HepG2 (cell line): Measurements from ENCODE around the gene CCND1. TPM values are rescaled to one million over a fixed set of nuclear protein-coding genes. Genes with fewer than 3 reads are reported as not detected.

Experiments
- ARNT ChIP-seq: fragments of 450-650 bp; IDR thresholded peaks from 2 replicates; pipeline ENCODE4 v1.6.1; 2017
- EZH2 ChIP-seq: conservative IDR thresholded peaks from 2 replicates; pipeline ENCODE4 v1.6.1; 2012; ENCODE audit warnings: mild to moderate bottlenecking, low read depth, low read length, moderate library complexity
- FOXK2 ChIP-seq: fragments of 450-650 bp; IDR thresholded peaks from 2 replicates; pipeline ENCODE4 v1.6.1; 2016
- HNF4A ChIP-seq: sonication (generic); formaldehyde crosslinking; IDR thresholded peaks from 2 replicates; pipeline ENCODE4 v1.4.0; 2020; ENCODE audit warnings: missing genetic modification reagents
- MIER2 ChIP-seq: IDR thresholded peaks from 2 replicates; pipeline ENCODE4 v1.6.1; 2016; ENCODE audit warnings: missing biosample characterization, missing genetic modification reagents
- MTA3 ChIP-seq: sonication (generic); formaldehyde crosslinking; IDR thresholded peaks from 2 replicates; pipeline ENCODE4 v1.4.0; 2020; ENCODE audit warnings: missing genetic modification reagents
- MYC ChIP-seq: sonication (generic); formaldehyde crosslinking; IDR thresholded peaks from 2 replicates; pipeline ENCODE4 v1.9.0; 2021; ENCODE audit warnings: missing genetic modification reagents, borderline replicate concordance
- MZF1 ChIP-seq: sonication (generic); formaldehyde crosslinking; IDR thresholded peaks from 2 replicates; pipeline ENCODE4 v1.8.1; 2023; ENCODE audit warnings: mild to moderate bottlenecking, missing genetic modification reagents, borderline replicate concordance
- NONO ChIP-seq, 2 experiments: fragments of 450-650 bp in 1 of 2; sonication (generic) in 1 of 2; formaldehyde crosslinking in 1 of 2; IDR thresholded peaks in 1 of 2; conservative IDR thresholded peaks in 1 of 2; 2 replicates each; pipeline versions ENCODE4 v1.6.1 to v1.8.0; 2017 to 2022; ENCODE audit warnings: mild to moderate bottlenecking in 1 of 2, missing genetic modification reagents in 1 of 2, moderate library complexity in 1 of 2
- NR3C1 ChIP-seq: sonication (generic); formaldehyde crosslinking; IDR thresholded peaks from 2 replicates; pipeline ENCODE4 v1.4.0; 2020; ENCODE audit warnings: missing genetic modification reagents
- RAD51 ChIP-seq: fragments of 450-650 bp; IDR thresholded peaks from 2 replicates; pipeline ENCODE4 v1.6.1; 2016; ENCODE audit warnings: borderline replicate concordance
- RARA ChIP-seq: IDR thresholded peaks from 2 replicates; pipeline ENCODE4 v1.6.1; 2016; ENCODE audit warnings: missing genetic modification reagents, missing compliant biosample characterization
- RFX5 ChIP-seq: IDR thresholded peaks from 2 replicates; pipeline ENCODE4 v1.6.1; 2011; ENCODE audit warnings: low read depth, low read length, improper control_type of control experiment
- SALL1 ChIP-seq: sonication (generic); formaldehyde crosslinking; IDR thresholded peaks from 2 replicates; pipeline ENCODE4 v1.8.0; 2022; ENCODE audit warnings: mild to moderate bottlenecking, missing genetic modification reagents
- SP1 ChIP-seq, 2 experiments: fragments of 450-650 bp in 1 of 2; sonication (generic) in 1 of 2; formaldehyde crosslinking in 1 of 2; IDR thresholded peaks; 2 replicates each; pipeline versions ENCODE4 v1.4.0 to v1.6.1; 2016 to 2020; ENCODE audit warnings: missing genetic modification reagents in 1 of 2
- ZFP36L1 ChIP-seq: sonication (generic); formaldehyde crosslinking; IDR thresholded peaks from 2 replicates; pipeline ENCODE4 v1.8.0; 2022; ENCODE audit warnings: mild to moderate bottlenecking, missing genetic modification reagents, moderate library complexity
- ZNF234 ChIP-seq: sonication (generic); formaldehyde crosslinking; conservative IDR thresholded peaks from 2 replicates; pipeline ENCODE4 v1.5.1; 2020; ENCODE audit warnings: mild to moderate bottlenecking, missing genetic modification reagents
- ZNF510 ChIP-seq: sonication (generic); formaldehyde crosslinking; IDR thresholded peaks from 2 replicates; pipeline ENCODE4 v1.4.0; 2020; ENCODE audit warnings: low read depth, mild to moderate bottlenecking, missing genetic modification reagents
- ZNF577 ChIP-seq: sonication (generic); formaldehyde crosslinking; IDR thresholded peaks from 2 replicates; pipeline ENCODE4 v1.4.0; 2020; ENCODE audit warnings: mild to moderate bottlenecking, low read depth, missing genetic modification reagents, borderline replicate concordance
- ZNF615 ChIP-seq: sonication (generic); formaldehyde crosslinking; IDR thresholded peaks from 2 replicates; pipeline ENCODE4 v1.5.0; 2020; ENCODE audit warnings: mild to moderate bottlenecking, missing genetic modification reagents, borderline replicate concordance
- ZNF670 ChIP-seq: sonication (generic); formaldehyde crosslinking; IDR thresholded peaks from 2 replicates; pipeline ENCODE4 v1.8.0; 2022; ENCODE audit warnings: mild to moderate bottlenecking, missing genetic modification reagents, borderline replicate concordance
- ZNF788 ChIP-seq: sonication (generic); formaldehyde crosslinking; IDR thresholded peaks from 2 replicates; pipeline ENCODE4 v1.5.0; 2020; ENCODE audit warnings: mild to moderate bottlenecking, missing genetic modification reagents, borderline replicate concordance
- polyA plus RNA-seq, 8 experiments: library from polyadenylated mRNA; depleted of rRNA in 3 of 8; stranded (reverse) in 7 of 8; unstranded in 1 of 8; fragments of >200 nt; fragmentation: Illumina TruSeq in 4 of 8; extraction: Trizol in 4 of 8; gene quantifications; 2 replicates each; pipeline versions ENCODE4 v1.2.1 to v1.2.3, GENCODE V29; 2011 to 2016; ENCODE audit warnings: low read depth in 4 of 8, missing spikeins in 1 of 8, mixed read lengths in 1 of 8; ENCODE audit not compliant: insufficient read depth in 1 of 8
- total RNA-seq, 5 experiments: library from RNA; depleted of rRNA; stranded (reverse); fragments of >200 nt; fragmentation: Illumina TruSeq; extraction: Trizol; gene quantifications; 2 replicates each; pipeline ENCODE4 v1.2.3, GENCODE V29; 2016; ENCODE audit warnings: low read depth in 1 of 5
- TF ChIP-seq, protein P1 (sequence below): sonication (generic); formaldehyde crosslinking; IDR thresholded peaks from 2 replicates; pipeline ENCODE4 v1.4.0; 2020; ENCODE audit warnings: missing genetic modification reagents, borderline replicate concordance
- TF ChIP-seq, protein P2 (sequence below): sonication (generic); formaldehyde crosslinking; IDR thresholded peaks from 2 replicates; pipeline ENCODE4 v1.4.0; 2020; ENCODE audit warnings: missing genetic modification reagents
- TF ChIP-seq, protein P3 (sequence below): sonication (generic); formaldehyde crosslinking; IDR thresholded peaks from 2 replicates; pipeline ENCODE4 v1.9.0; 2022; ENCODE audit warnings: missing genetic modification reagents, mild to moderate bottlenecking, borderline replicate concordance

CCND1 gene
- total and polyA plus RNA-seq, 2 of the 13 experiments (the other 11 are each of a cell fraction or from before 2014, with no cell fraction given): 107 to 136 TPM

DNA sequence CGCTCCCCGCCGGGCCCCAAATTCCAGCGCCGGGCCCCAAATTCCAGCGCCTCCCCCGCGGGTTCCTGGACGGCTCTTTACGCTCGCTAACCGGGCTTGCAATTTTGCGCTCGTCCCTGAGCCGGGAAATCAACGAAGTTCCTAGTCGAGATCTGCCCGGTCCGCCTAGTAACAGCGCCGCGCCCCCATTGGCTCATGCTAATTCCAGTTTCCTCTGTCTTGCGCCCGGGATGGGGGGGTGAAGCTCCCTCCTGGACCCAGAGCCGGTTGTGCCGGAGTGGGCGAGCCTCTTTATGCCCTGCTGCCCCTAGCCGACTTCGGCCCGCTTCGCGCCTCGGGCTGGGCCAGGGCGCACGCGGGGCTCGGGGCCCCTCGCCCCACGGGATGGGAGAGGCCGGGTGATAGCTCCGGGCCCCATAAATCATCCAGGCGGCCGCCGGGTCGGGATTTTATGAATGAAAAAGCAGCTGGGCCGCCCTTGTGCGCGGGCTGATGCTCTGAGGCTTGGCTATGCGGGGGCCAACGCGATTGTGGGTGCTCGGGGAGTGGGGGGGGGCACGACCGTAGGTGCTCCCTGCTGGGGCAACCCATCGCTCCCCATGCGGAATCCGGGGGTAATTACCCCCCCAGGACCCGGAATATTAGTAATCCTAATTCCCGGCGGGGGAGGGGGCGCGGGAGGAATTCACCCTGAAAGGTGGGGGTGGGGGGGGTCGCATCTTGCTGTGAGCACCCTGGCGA lies 1.8 kb upstream of the CCND1 start (continued):
- TF ChIP-seq NONO (IDR thresholded peaks at IDR 0.05): no peak
- no peak; the same call in 1 of the 2 replicates for TF ChIP-seq NONO (CRISPR knock-in tag; conservative IDR thresholded peaks at IDR 0.05)
- no peak for TF ChIP-seq EZH2
- TF ChIP-seq ZFP36L1 (CRISPR knock-in tag): no peak
- TF ChIP-seq ZNF788 (CRISPR knock-in tag): no peak; the same call in 1 of the 2 replicates
- TF ChIP-seq, protein P1, sequence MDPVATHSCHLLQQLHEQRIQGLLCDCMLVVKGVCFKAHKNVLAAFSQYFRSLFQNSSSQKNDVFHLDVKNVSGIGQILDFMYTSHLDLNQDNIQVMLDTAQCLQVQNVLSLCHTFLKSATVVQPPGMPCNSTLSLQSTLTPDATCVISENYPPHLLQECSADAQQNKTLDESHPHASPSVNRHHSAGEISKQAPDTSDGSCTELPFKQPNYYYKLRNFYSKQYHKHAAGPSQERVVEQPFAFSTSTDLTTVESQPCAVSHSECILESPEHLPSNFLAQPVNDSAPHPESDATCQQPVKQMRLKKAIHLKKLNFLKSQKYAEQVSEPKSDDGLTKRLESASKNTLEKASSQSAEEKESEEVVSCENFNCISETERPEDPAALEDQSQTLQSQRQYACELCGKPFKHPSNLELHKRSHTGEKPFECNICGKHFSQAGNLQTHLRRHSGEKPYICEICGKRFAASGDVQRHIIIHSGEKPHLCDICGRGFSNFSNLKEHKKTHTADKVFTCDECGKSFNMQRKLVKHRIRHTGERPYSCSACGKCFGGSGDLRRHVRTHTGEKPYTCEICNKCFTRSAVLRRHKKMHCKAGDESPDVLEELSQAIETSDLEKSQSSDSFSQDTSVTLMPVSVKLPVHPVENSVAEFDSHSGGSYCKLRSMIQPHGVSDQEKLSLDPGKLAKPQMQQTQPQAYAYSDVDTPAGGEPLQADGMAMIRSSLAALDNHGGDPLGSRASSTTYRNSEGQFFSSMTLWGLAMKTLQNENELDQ (CRISPR knock-in tag): no peak
- TF ChIP-seq FOXK2: no peak
- no peak; the same call in 1 of the 2 replicates for TF ChIP-seq MYC (CRISPR knock-in tag)
- TF ChIP-seq ZNF510 (CRISPR knock-in tag): no peak
- no peak for TF ChIP-seq MTA3
- TF ChIP-seq RFX5: peak; percentile 99
- 0 out of 2 replicates have a peak, but pooled peaks have one; percentile 12 for TF ChIP-seq RARA (CRISPR knock-in tag)
- no peak for TF ChIP-seq SP1 (IDR thresholded peaks at IDR 0.05)
- no peak for TF ChIP-seq SP1 (CRISPR knock-in tag; IDR thresholded peaks at IDR 0.05)
- TF ChIP-seq ZNF670: no peak
- peak; percentile 24; the same call in 1 of the 2 replicates for TF ChIP-seq HNF4A (CRISPR knock-in tag)
- TF ChIP-seq MIER2 (CRISPR knock-in tag): no peak
- TF ChIP-seq, protein P2, sequence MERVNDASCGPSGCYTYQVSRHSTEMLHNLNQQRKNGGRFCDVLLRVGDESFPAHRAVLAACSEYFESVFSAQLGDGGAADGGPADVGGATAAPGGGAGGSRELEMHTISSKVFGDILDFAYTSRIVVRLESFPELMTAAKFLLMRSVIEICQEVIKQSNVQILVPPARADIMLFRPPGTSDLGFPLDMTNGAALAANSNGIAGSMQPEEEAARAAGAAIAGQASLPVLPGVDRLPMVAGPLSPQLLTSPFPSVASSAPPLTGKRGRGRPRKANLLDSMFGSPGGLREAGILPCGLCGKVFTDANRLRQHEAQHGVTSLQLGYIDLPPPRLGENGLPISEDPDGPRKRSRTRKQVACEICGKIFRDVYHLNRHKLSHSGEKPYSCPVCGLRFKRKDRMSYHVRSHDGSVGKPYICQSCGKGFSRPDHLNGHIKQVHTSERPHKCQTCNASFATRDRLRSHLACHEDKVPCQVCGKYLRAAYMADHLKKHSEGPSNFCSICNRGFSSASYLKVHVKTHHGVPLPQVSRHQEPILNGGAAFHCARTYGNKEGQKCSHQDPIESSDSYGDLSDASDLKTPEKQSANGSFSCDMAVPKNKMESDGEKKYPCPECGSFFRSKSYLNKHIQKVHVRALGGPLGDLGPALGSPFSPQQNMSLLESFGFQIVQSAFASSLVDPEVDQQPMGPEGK: peak; percentile 92
- no peak for TF ChIP-seq ZNF577 (CRISPR knock-in tag)
- no peak for TF ChIP-seq ZNF234
- TF ChIP-seq RAD51: no peak
- TF ChIP-seq ARNT: no peak
- peak; percentile 66 for TF ChIP-seq SALL1
- no peak for TF ChIP-seq NR3C1
- TF ChIP-seq, protein P3, sequence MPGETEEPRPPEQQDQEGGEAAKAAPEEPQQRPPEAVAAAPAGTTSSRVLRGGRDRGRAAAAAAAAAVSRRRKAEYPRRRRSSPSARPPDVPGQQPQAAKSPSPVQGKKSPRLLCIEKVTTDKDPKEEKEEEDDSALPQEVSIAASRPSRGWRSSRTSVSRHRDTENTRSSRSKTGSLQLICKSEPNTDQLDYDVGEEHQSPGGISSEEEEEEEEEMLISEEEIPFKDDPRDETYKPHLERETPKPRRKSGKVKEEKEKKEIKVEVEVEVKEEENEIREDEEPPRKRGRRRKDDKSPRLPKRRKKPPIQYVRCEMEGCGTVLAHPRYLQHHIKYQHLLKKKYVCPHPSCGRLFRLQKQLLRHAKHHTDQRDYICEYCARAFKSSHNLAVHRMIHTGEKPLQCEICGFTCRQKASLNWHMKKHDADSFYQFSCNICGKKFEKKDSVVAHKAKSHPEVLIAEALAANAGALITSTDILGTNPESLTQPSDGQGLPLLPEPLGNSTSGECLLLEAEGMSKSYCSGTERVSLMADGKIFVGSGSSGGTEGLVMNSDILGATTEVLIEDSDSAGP (CRISPR knock-in tag): peak; percentile 49; the same call in 1 of the 2 replicates
- TF ChIP-seq ZNF615 (CRISPR knock-in tag): 0 out of 2 replicates have a peak, but pooled peaks have one; percentile 35
- no peak for TF ChIP-seq MZF1 (CRISPR knock-in tag)
